ENCODE results near the gene NRL.

DNA sequence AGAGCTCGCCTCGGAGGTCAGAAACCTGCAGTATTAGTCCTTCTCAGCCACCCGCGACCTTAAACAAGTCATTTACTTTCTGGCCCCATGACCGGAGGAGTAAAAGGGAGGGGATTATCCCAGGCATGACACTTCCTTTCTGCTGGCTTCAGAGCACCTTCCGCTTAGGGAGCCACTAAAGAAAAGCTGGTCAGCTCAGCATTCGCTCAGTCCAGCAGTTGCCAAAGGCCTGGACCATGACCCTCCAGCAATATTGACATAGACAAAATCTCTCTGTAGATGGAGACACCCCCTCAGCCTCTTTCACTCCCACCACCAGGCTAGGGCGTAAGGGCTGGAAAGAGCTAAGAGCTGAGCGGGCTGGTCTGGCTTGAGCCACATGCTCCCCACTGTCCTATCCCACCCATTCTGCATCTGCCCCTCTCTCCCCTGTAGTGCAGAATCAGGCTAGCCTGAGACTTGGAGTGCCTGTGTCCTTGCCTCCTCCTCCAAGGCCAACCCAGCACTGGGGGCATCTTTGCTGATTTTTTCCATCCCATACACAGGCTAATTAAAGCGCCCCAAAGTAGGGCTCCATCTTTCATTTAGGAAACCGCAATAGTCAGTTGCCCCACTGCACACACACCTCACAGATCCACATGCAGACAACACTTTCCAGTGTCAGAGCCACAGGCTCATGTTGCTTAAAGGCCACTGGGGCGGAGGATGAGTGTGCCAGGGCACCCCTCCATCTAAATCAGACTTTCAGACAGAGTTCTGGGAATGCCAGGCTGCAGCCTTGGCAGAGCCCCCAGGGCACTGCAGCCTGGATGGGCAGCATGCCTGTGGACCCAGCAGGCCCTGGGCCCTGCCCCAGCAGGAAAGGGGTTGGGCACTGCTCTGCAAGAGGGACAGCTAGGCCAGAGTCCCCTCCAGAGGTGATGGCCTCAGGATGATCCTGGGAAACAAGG is 47.3 kb downstream of the NRL start:
- TF ChIP-seq EZH2 (IDR thresholded peaks at IDR 0.05; ENCODE audit: insufficient read depth, poor library complexity, severe bottlenecking) (no peak), EZH2phosphoT487 (IDR thresholded peaks at IDR 0.05; ENCODE audit: insufficient read depth, low read depth) (no peak)
